HAP-1 (cell line): ENCODE results near the gene CEP97.
"Not testable (repeated sequence)": the region's sequence is repeated elsewhere in the genome, so short reads cannot be mapped to it uniquely, and the experiment has no call there.

Experiments used
- DNase-seq, 2 experiments: peaks; one replicate each; pipeline ENCODE4 v3.0.0-alpha.2; 2016 to 2020; ENCODE audit warnings: low spot score in 2 of 2
- H3K27me3 ChIP-seq: fragments of 250-450 bp; sonication (Bioruptor Pico); 2 replicates; pipeline ENCODE4 v1.5.1; 2020; ENCODE audit warnings: low read depth, mild to moderate bottlenecking, moderate library complexity
- H3K36me3 ChIP-seq: fragments of 250-450 bp; sonication (Bioruptor Pico); replicated peaks from 2 replicates; pipeline ENCODE4 v1.5.1; 2020; ENCODE audit warnings: mild to moderate bottlenecking
- H3K4me1 ChIP-seq: fragments of 250-450 bp; sonication (Bioruptor Pico); 2 replicates; pipeline ENCODE4 v1.5.1; 2020; ENCODE audit warnings: mild to moderate bottlenecking
- H3K4me3 ChIP-seq: fragments of 250-450 bp; sonication (Bioruptor Pico); 2 replicates; pipeline ENCODE4 v1.5.1; 2020; ENCODE audit warnings: mild to moderate bottlenecking, moderate library complexity
- H3K9me3 ChIP-seq: fragments of 250-450 bp; sonication (Bioruptor Pico); 2 replicates; pipeline ENCODE4 v1.5.1; 2020; ENCODE audit warnings: mild to moderate bottlenecking, moderate library complexity
- in situ Hi-C: fragments of 300-500 bp; cut with MboI; formaldehyde crosslinking; loops from 3 replicates; pipeline ENCODE4 v1.14.3; 2020; ENCODE audit warnings: low sequenced_read_pairs, inconsistent platforms, mixed read lengths

Gene CEP97

GRCh38 chr3:101777745-101778281 is 53.4 kb downstream of the CEP97 start:
- H3K9me3 ChIP-seq, H3K36me3 ChIP-seq, H3K4me3 ChIP-seq, H3K27me3 ChIP-seq, in situ Hi-C loops, DNase-seq: not testable (repeated sequence)
- H3K4me1 ChIP-seq = peaks cover 23% of the 10 kb centered on the region

- no peaks in the 10 kb centered on the region for H3K9me3 ChIP-seq
- H3K4me3 ChIP-seq = peak overlapping the region; percentile 81
- H3K36me3 ChIP-seq = peaks cover 9% of the 10 kb centered on the region
- no peaks in the 10 kb centered on the region for H3K27me3 ChIP-seq
- in situ Hi-C loops = no loop called here
- DNase-seq = no peak
- peaks cover 23% of the 10 kb centered on the region for H3K4me1 ChIP-seq
These were observed 54.1 kb downstream of the CEP97 start for GRCh38 chr3:101778385-101779046.

GRCh38 chr3:101779047-101779821 is 54.8 kb downstream of the CEP97 start, which contains the start of gene NXPE3:
Gene NXPE3 (plus strand): TSS chr3:101779211. CDS start chr3:101785597, 6,386 bp downstream.
- in situ Hi-C loops = no loop called here
- peaks cover 23% of the 10 kb centered on the region for H3K4me1 ChIP-seq
- DNase-seq = peak; percentile 78 to 94
- no peaks in the 10 kb centered on the region for H3K9me3 ChIP-seq
- H3K4me3 ChIP-seq = peak within 1 kb of the TSS; percentile 81
- no peaks in the 10 kb centered on the region for H3K27me3 ChIP-seq
- peaks cover 14% of the 10 kb centered on the region for H3K36me3 ChIP-seq

GRCh38 chr3:101779822-101780381 is 55.5 kb downstream of the CEP97 start:
- peaks cover 21% of the 10 kb centered on the region for H3K36me3 ChIP-seq
- peak in 1 of 2 experiments; percentile 22 for DNase-seq
- in situ Hi-C loops = no loop called here

GRCh38 chr3:101780661-101781060 is 56.2 kb downstream of the CEP97 start:
- Histone ChIP-seq H3K27me3 (no peaks in the 10 kb centered on the region), H3K36me3 (peaks cover 29% of the 10 kb centered on the region), H3K4me1 (peaks cover 23% of the 10 kb centered on the region), H3K9me3 (no peaks in the 10 kb centered on the region), H3K4me3 (peak overlapping the region; percentile 81)
- peak; percentile 45 to 61 for DNase-seq
- in situ Hi-C loops = no loop called here

More at GRCh38 chr3:101779822-101780381, 55.5 kb downstream of the CEP97 start:
- peaks cover 23% of the 10 kb centered on the region for H3K4me1 ChIP-seq
- peak overlapping the region; percentile 81 for H3K4me3 ChIP-seq
- no peaks in the 10 kb centered on the region for H3K27me3 ChIP-seq
- no peaks in the 10 kb centered on the region for H3K9me3 ChIP-seq

GRCh38 chr3:101781166-101781565 is 56.8 kb downstream of the CEP97 start:
- Histone ChIP-seq H3K36me3 (peaks cover 34% of the 10 kb centered on the region), H3K4me3 (peak overlapping the region; percentile 81), H3K4me1 (peaks cover 23% of the 10 kb centered on the region), H3K27me3 (no peaks in the 10 kb centered on the region), H3K9me3 (no peaks in the 10 kb centered on the region)
- peak; percentile 22 to 70 for DNase-seq
- in situ Hi-C loops = no loop called here

- DNase-seq = no peak
These were observed 60.6 kb downstream of the CEP97 start for GRCh38 chr3:101784855-101785613.

GRCh38 chr3:101791778-101792177 is 67.4 kb downstream of the CEP97 start:
- Histone ChIP-seq H3K9me3 (no peaks in the 10 kb centered on the region), H3K4me1 (peaks cover 6% of the 10 kb centered on the region; the same call in 1 of the 2 replicates), H3K36me3 (peaks cover 57% of the 10 kb centered on the region), H3K4me3 (no peak overlapping the region), H3K27me3 (no peaks in the 10 kb centered on the region)
- no peak for DNase-seq
- in situ Hi-C loops = no loop called here

More at GRCh38 chr3:101784855-101785613, 60.6 kb downstream of the CEP97 start:
- in situ Hi-C loops = no loop called here
- Histone ChIP-seq H3K4me3 (no peak overlapping the region), H3K4me1 (peaks cover 22% of the 10 kb centered on the region), H3K27me3 (no peaks in the 10 kb centered on the region), H3K36me3 (peaks cover 62% of the 10 kb centered on the region), H3K9me3 (no peaks in the 10 kb centered on the region)

- Histone ChIP-seq H3K4me3 (no peak overlapping the region), H3K9me3 (no peaks in the 10 kb centered on the region), H3K27me3 (no peaks in the 10 kb centered on the region), H3K36me3 (peaks cover 35% of the 10 kb centered on the region), H3K4me1 (peaks cover 6% of the 10 kb centered on the region; the same call in 1 of the 2 replicates)
- in situ Hi-C loops = no loop called here
- no peak for DNase-seq
These were observed 71.8 kb downstream of the CEP97 start for GRCh38 chr3:101796077-101796680.

- H3K4me3 ChIP-seq = no peak overlapping the region
- no peaks in the 10 kb centered on the region for H3K27me3 ChIP-seq
- peaks cover 38% of the 10 kb centered on the region for H3K36me3 ChIP-seq
- in situ Hi-C loops = loop anchor here (10.0 kb wide), 1 partner anchor 734 kb away; no protein-coding TSS in a partner anchor
- no peak for DNase-seq
- H3K4me1 ChIP-seq = no peaks in the 10 kb centered on the region
- no peaks in the 10 kb centered on the region for H3K9me3 ChIP-seq
These were observed 76.8 kb downstream of the CEP97 start for GRCh38 chr3:101801174-101801573.

GRCh38 chr3:101802179-101802578 is 77.8 kb downstream of the CEP97 start:
- Histone ChIP-seq H3K4me1 (no peaks in the 10 kb centered on the region), H3K9me3 (no peaks in the 10 kb centered on the region), H3K36me3 (peaks cover 31% of the 10 kb centered on the region), H3K4me3 (no peak overlapping the region), H3K27me3 (no peaks in the 10 kb centered on the region)
- no peak for DNase-seq
- in situ Hi-C loops = loop anchor here (10.0 kb wide), 1 partner anchor 733 kb away; no protein-coding TSS in a partner anchor

- Histone ChIP-seq H3K4me1 (no peaks in the 10 kb centered on the region), H3K4me3 (no peak overlapping the region), H3K9me3 (no peaks in the 10 kb centered on the region), H3K27me3 (no peaks in the 10 kb centered on the region), H3K36me3 (peaks cover 30% of the 10 kb centered on the region)
- in situ Hi-C loops = loop anchor here (10.0 kb wide), 1 partner anchor 732 kb away; no protein-coding TSS in a partner anchor
- peak; percentile 69 to 70 for DNase-seq
These were observed 78.9 kb downstream of the CEP97 start for GRCh38 chr3:101803173-101803782.
